Osteocyte (in vitro differentiated cells): ENCODE results near the gene RAD18. TPM values are rescaled to one million over a fixed set of nuclear protein-coding genes. Genes with fewer than 3 reads are reported as not detected.

ENCODE experiments used
- DNase-seq: peaks from one replicate; pipeline ENCODE4 v3.0.0; 2021; ENCODE audit warnings: mixed read lengths; ENCODE audit not compliant: unreplicated experiment; ENCODE audit errors: extremely low spot score
- H3K27ac Mint-ChIP-seq: one replicate; pipeline ENCODE4 v1.8.0; 2021; ENCODE audit warnings: mild to moderate bottlenecking, mixed read lengths; ENCODE audit not compliant: unreplicated experiment
- H3K27me3 Mint-ChIP-seq: one replicate; pipeline ENCODE4 v1.8.0; 2021; ENCODE audit warnings: mixed read lengths; ENCODE audit not compliant: unreplicated experiment
- H3K36me3 Mint-ChIP-seq: one replicate; pipeline ENCODE4 v1.8.0; 2021; ENCODE audit warnings: mixed read lengths; ENCODE audit not compliant: unreplicated experiment
- H3K4me1 Mint-ChIP-seq: one replicate; pipeline ENCODE4 v1.8.0; 2021; ENCODE audit warnings: mixed read lengths; ENCODE audit not compliant: unreplicated experiment
- H3K4me3 Mint-ChIP-seq: one replicate; pipeline ENCODE4 v1.8.0; 2021; ENCODE audit warnings: mild to moderate bottlenecking, moderate library complexity, mixed read lengths; ENCODE audit not compliant: unreplicated experiment
- H3K9me3 Mint-ChIP-seq: one replicate; pipeline ENCODE4 v1.8.0; 2021; ENCODE audit warnings: mixed read lengths; ENCODE audit not compliant: unreplicated experiment
- total RNA-seq: library from RNA; stranded (reverse); gene quantifications from 2 replicates; pipeline ENCODE4 v1.2.1, GENCODE V29; 2021
- TF ChIP-seq, protein P1 (sequence below): fragments of 200-600 bp; sonication (generic); IDR thresholded peaks from 2 replicates; pipeline ENCODE4 v1.5.0; 2021; ENCODE audit warnings: antibody characterized with exemption, mild to moderate bottlenecking, moderate library complexity

Gene RAD18
- total RNA-seq, 1 donor from 2014 or later, result 18.6 TPM

DNA sequence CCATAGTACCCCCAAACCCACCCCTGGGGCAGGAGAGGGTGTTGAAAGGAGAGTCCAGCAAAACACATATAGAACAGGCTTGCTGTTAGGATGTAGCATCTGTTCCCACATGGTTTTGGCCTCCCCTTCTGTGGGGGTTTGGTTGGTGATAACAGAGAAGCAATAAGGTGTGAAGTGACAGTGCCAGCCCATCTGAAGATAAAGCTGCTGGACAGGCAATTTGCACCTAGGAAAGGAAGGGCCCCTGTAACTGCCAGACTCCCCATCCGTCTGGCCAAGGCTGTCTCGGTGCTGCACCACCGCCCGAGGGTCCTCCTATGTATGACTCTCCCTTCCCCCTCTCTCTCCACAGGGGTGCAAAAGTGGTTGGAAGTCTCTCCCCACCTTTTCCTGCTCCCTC is 99.4 kb downstream of the RAD18 start:
- no peaks in the 10 kb centered on the region for H3K27me3 Mint-ChIP-seq
- no peaks in the 10 kb centered on the region for H3K9me3 Mint-ChIP-seq
- no peak overlapping the region for H3K4me3 Mint-ChIP-seq
- H3K27ac Mint-ChIP-seq, result no peak overlapping the region
- H3K4me1 Mint-ChIP-seq, result peaks cover 4% of the 10 kb centered on the region
- TF ChIP-seq, protein P1, sequence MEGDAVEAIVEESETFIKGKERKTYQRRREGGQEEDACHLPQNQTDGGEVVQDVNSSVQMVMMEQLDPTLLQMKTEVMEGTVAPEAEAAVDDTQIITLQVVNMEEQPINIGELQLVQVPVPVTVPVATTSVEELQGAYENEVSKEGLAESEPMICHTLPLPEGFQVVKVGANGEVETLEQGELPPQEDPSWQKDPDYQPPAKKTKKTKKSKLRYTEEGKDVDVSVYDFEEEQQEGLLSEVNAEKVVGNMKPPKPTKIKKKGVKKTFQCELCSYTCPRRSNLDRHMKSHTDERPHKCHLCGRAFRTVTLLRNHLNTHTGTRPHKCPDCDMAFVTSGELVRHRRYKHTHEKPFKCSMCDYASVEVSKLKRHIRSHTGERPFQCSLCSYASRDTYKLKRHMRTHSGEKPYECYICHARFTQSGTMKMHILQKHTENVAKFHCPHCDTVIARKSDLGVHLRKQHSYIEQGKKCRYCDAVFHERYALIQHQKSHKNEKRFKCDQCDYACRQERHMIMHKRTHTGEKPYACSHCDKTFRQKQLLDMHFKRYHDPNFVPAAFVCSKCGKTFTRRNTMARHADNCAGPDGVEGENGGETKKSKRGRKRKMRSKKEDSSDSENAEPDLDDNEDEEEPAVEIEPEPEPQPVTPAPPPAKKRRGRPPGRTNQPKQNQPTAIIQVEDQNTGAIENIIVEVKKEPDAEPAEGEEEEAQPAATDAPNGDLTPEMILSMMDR, result no peak
- peaks cover 2% of the 10 kb centered on the region for H3K36me3 Mint-ChIP-seq
- no peak for DNase-seq

- no peak for DNase-seq
- Mint-ChIP-seq H3K27ac (no peak overlapping the region), H3K9me3 (no peaks in the 10 kb centered on the region), H3K4me1 (peaks cover 13% of the 10 kb centered on the region), H3K27me3 (no peaks in the 10 kb centered on the region), H3K36me3 (peaks cover 4% of the 10 kb centered on the region), H3K4me3 (no peak overlapping the region)
- TF ChIP-seq, protein P1, result no peak
Observed at GRCh38 chr3:8857720-8858367, 105.4 kb downstream of the RAD18 start.

GRCh38 chr3:8856721-8857120 is 106.6 kb downstream of the RAD18 start:
- TF ChIP-seq, protein P1, result no peak
- H3K36me3 Mint-ChIP-seq, result peaks cover 4% of the 10 kb centered on the region
- H3K4me3 Mint-ChIP-seq, result no peak overlapping the region
- no peaks in the 10 kb centered on the region for H3K9me3 Mint-ChIP-seq
- H3K27me3 Mint-ChIP-seq, result no peaks in the 10 kb centered on the region
- H3K4me1 Mint-ChIP-seq, result peaks cover 24% of the 10 kb centered on the region
- no peak for DNase-seq
- no peak overlapping the region for H3K27ac Mint-ChIP-seq

GRCh38 chr3:8856071-8856470 is 107.2 kb downstream of the RAD18 start:
- no peaks in the 10 kb centered on the region for H3K9me3 Mint-ChIP-seq
- H3K36me3 Mint-ChIP-seq, result peaks cover 4% of the 10 kb centered on the region
- H3K27ac Mint-ChIP-seq, result no peak overlapping the region
- peaks cover 28% of the 10 kb centered on the region for H3K4me1 Mint-ChIP-seq
- DNase-seq, result no peak
- no peak overlapping the region for H3K4me3 Mint-ChIP-seq
- TF ChIP-seq, protein P1, result no peak
- no peaks in the 10 kb centered on the region for H3K27me3 Mint-ChIP-seq

- Mint-ChIP-seq H3K4me3 (no peak overlapping the region), H3K27me3 (no peaks in the 10 kb centered on the region), H3K9me3 (no peaks in the 10 kb centered on the region), H3K27ac (no peak overlapping the region), H3K4me1 (peaks cover 33% of the 10 kb centered on the region), H3K36me3 (peaks cover 4% of the 10 kb centered on the region)
- TF ChIP-seq, protein P1, result no peak
- DNase-seq, result no peak
Observed at GRCh38 chr3:8854656-8855055, 108.6 kb downstream of the RAD18 start.
